ENCODE data around the gene RMDN3. TPM values are rescaled to one million over a fixed set of nuclear protein-coding genes. Genes with fewer than 3 reads are reported as not detected.

Gene RMDN3
- total and polyA plus RNA-seq, 9 of the 15 experiments (the other 6 are each of a cell fraction or from before 2014, with no cell fraction given): 8.1 to 38.2 (median 25.9) TPM

DNA sequence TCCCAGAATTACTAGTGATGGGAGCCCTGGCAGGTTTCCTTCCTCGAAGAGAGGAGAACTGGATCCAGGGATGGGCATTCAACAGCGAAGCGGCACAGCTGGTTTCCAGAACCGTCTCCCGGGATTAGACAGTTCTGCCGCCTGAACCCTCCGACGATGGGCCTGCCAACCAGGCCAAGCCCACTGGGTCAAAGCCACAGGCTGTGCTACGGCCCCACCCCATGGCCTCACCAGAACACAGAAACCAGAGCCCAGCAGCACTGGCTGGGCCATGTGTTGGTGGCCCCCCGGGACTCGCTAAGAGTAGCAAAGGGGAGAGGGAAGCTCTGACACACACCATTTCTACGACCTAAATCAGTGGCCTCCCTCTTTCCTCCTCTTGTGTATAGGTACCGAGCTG is 17.0 kb upstream of the RMDN3 start:
- Histone ChIP-seq H3K4me3 (no peak overlapping the region), H2AFZ (ENCODE audit: low read depth, low read length) (no peak overlapping the region), H3K79me2 (ENCODE audit: control insufficient read depth, insufficient read depth, low read length) (no peaks in the 10 kb centered on the region), H3K9me1 (ENCODE audit: control insufficient read depth, insufficient read depth, low read length) (no peaks in the 10 kb centered on the region), H3K4me1 (replicated peaks in 1 of 2; ENCODE audit: control insufficient read depth in 2 of 2, insufficient read depth in 2 of 2, low read length in 2 of 2) (peaks cover 10 to 39% of the 10 kb centered on the region in 2 experiments; a peak in 4 of 5 replicates), H3K9me3 (replicated peaks; ENCODE audit: control insufficient read depth, insufficient read depth, low read depth, low read length) (no peaks in the 10 kb centered on the region), H3K27ac (ENCODE audit: extremely low read depth, low read depth, low read length) (no peak overlapping the region), H4K20me1 (replicated peaks; ENCODE audit: control insufficient read depth, insufficient read depth, low read length) (no peaks in the 10 kb centered on the region; the same call in 1 of the 2 replicates), H3K9ac (ENCODE audit: insufficient read depth in 1 of 2, low read depth in 2 of 2, low read length in 2 of 2) (no peak overlapping the region), H3K4me2 (ENCODE audit: insufficient read depth, low read length) (no peak overlapping the region), H3K36me3 (ENCODE audit: control insufficient read depth, insufficient read depth, low read length) (peaks cover 56% of the 10 kb centered on the region; the same call in 2 of the 3 replicates), H3K27me3 (ENCODE audit: control insufficient read depth in 2 of 2, insufficient read depth in 2 of 2, low read length in 2 of 2) (no peaks in the 10 kb centered on the region)
- no peak for DNase-seq (ENCODE audit: extremely low read depth in 1 of 4, low spot score in 3 of 4)
- no peak for ATAC-seq
- CTCF ChIA-PET (ENCODE audit: low intra/inter-chr PET ratio): no interaction called here
- in situ Hi-C loops (cut with MboI): no loop called here
- intact Hi-C loops (cut with micrococcal nuclease): no loop called here
- POLR2A ChIA-PET: interaction anchor here (0.6 to 2.2 kb wide), 3 partner anchors 10 to 454 kb away, joined by 3 to 9 read pairs (median 3); no protein-coding TSS in a partner anchor
- no peak for TF ChIP-seq ZC3H11A (IDR thresholded peaks at IDR 0.05; ENCODE audit: low read depth, low read length)
- TF ChIP-seq, protein P1, sequence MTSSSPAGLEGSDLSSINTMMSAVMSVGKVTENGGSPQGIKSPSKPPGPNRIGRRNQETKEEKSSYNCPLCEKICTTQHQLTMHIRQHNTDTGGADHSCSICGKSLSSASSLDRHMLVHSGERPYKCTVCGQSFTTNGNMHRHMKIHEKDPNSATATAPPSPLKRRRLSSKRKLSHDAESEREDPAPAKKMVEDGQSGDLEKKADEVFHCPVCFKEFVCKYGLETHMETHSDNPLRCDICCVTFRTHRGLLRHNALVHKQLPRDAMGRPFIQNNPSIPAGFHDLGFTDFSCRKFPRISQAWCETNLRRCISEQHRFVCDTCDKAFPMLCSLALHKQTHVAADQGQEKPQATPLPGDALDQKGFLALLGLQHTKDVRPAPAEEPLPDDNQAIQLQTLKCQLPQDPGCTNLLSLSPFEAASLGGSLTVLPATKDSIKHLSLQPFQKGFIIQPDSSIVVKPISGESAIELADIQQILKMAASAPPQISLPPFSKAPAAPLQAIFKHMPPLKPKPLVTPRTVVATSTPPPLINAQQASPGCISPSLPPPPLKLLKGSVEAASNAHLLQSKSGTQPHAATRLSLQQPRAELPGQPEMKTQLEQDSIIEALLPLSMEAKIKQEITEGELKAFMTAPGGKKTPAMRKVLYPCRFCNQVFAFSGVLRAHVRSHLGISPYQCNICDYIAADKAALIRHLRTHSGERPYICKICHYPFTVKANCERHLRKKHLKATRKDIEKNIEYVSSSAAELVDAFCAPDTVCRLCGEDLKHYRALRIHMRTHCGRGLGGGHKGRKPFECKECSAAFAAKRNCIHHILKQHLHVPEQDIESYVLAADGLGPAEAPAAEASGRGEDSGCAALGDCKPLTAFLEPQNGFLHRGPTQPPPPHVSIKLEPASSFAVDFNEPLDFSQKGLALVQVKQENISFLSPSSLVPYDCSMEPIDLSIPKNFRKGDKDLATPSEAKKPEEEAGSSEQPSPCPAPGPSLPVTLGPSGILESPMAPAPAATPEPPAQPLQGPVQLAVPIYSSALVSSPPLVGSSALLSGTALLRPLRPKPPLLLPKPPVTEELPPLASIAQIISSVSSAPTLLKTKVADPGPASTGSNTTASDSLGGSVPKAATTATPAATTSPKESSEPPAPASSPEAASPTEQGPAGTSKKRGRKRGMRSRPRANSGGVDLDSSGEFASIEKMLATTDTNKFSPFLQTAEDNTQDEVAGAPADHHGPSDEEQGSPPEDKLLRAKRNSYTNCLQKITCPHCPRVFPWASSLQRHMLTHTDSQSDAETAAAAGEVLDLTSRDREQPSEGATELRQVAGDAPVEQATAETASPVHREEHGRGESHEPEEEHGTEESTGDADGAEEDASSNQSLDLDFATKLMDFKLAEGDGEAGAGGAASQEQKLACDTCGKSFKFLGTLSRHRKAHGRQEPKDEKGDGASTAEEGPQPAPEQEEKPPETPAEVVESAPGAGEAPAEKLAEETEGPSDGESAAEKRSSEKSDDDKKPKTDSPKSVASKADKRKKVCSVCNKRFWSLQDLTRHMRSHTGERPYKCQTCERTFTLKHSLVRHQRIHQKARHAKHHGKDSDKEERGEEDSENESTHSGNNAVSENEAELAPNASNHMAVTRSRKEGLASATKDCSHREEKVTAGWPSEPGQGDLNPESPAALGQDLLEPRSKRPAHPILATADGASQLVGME (CRISPR knock-in tag; IDR thresholded peaks at IDR 0.05): no peak
- TF ChIP-seq TRIM25 (IDR thresholded peaks at IDR 0.05; ENCODE audit: borderline replicate concordance): no peak
- TF ChIP-seq LARP7 (IDR thresholded peaks at IDR 0.05): no peak
- no peak for TF ChIP-seq GTF2B (IDR thresholded peaks at IDR 0.05; ENCODE audit: extremely low read depth, insufficient read length)
- no peak for TF ChIP-seq NEUROD1 (IDR thresholded peaks at IDR 0.05; ENCODE audit: borderline replicate concordance, low read depth, low read length, partially characterized antibody)
- TF ChIP-seq ZNF644 (tag; IDR thresholded peaks at IDR 0.05; ENCODE audit: low read depth): no peak
- TF ChIP-seq RBM34 (IDR thresholded peaks at IDR 0.05; ENCODE audit: borderline replicate concordance, insufficient read depth, low read length): no peak
- no peak for TF ChIP-seq ZNF551 (CRISPR knock-in tag; IDR thresholded peaks at IDR 0.05)
- no peak for TF ChIP-seq PRPF4 (IDR thresholded peaks at IDR 0.05; ENCODE audit: insufficient read depth, low read depth, low read length, poor library complexity, severe bottlenecking)
- FAIRE-seq: no peak
- WGBS (ENCODE audit: insufficient coverage, low coverage, missing lambda C conversion rate): 83% methylated on average over 12 of the region's 13 CpGs
- BruUV-seq (replicated peaks): no TSS peak

Measured in K562 (cell line).